Neuron (in vitro differentiated cells): Measurements from ENCODE around the gene CTAGE1.

Experiments used
- H2AFZ ChIP-seq: one replicate; pipeline ENCODE4 v1.6.1; 2013; ENCODE audit warnings: low read depth, mild to moderate bottlenecking, inconsistent platforms, low read length, moderate library complexity
- H3K27me3 ChIP-seq: one replicate; pipeline ENCODE4 v1.6.1; 2013; ENCODE audit warnings: low read length; ENCODE audit not compliant: insufficient read depth
- H3K36me3 ChIP-seq: one replicate; pipeline ENCODE4 v1.6.1; 2013; ENCODE audit warnings: low read length; ENCODE audit not compliant: insufficient read depth
- H3K4me1 ChIP-seq: one replicate; pipeline ENCODE4 v1.6.1; 2013; ENCODE audit warnings: low read length; ENCODE audit not compliant: insufficient read depth
- H3K4me3 ChIP-seq: 2 replicates; pipeline ENCODE4 v1.5.1; 2013; ENCODE audit warnings: mild to moderate bottlenecking, low read length, moderate library complexity
- H3K9me3 ChIP-seq: one replicate; pipeline ENCODE4 v1.6.1; 2013; ENCODE audit warnings: low read length

The CTAGE1 gene

DNA sequence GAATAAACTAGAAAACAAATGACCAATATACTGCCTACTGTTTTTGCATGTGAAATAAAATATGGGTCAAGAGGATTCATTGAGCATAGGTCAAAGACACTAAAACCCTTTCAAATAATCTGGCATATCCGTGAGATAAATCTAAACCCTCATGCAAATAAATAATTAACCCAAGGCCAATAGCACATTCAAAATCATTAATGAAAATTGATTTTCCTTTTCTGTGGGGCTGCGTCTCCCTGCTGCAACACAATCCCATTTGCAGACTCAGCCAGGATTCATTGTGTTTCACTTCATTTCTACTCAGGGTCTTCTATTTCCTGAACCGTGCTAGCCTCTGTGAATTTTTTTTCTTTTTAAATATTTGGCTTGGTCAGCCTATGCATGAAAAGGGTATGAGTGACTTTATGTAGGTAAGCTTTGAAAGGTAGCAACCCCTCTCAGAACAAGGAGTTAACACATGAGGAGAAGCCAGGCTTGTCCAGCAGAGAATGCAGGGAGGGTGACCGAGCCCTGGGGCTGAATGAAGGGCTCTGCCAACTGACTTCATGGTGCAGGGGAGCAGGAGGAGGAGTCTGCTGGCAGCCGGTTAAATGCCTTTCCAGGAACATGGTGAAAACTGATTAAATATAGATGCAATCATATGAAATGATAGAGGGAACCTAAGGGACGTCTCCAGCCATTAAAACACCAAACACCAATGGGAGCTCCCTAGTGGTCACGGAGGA, 10.3 kb upstream of the CTAGE1 start:
- Histone ChIP-seq H3K27me3 (no peaks in the 10 kb centered on the region), H2AFZ (no peak overlapping the region), H3K36me3 (no peaks in the 10 kb centered on the region), H3K4me1 (no peaks in the 10 kb centered on the region), H3K4me3 (no peak overlapping the region), H3K9me3 (no peaks in the 10 kb centered on the region)

DNA sequence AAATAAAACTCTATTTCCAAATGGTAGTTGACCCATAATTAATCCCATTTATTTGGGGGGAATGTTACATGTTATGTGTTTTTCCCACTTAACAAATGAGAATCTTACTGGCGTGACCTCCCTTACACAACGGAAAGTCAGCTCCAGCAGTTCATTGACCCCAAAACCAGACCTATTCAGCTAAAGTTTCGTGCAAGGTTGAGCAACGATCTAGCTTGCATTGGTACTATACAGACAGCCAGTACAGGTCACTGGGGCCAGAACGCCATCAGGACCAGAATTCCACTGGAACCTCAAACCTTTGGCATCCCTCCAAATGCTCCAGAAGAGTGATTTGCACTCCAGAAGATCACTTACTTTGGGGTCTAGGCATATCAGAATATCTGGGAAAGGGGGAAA, 6.8 kb upstream of the CTAGE1 start:
- H3K27me3 ChIP-seq: no peaks in the 10 kb centered on the region
- no peaks in the 10 kb centered on the region for H3K4me1 ChIP-seq
- no peak overlapping the region for H2AFZ ChIP-seq
- H3K36me3 ChIP-seq: no peaks in the 10 kb centered on the region
- H3K4me3 ChIP-seq: no peak overlapping the region
- H3K9me3 ChIP-seq: no peaks in the 10 kb centered on the region

GRCh38 chr18:22423878-22424564, 6.3 kb upstream of the CTAGE1 start:
- no peaks in the 10 kb centered on the region for H3K36me3 ChIP-seq
- no peaks in the 10 kb centered on the region for H3K9me3 ChIP-seq
- no peaks in the 10 kb centered on the region for H3K27me3 ChIP-seq
- H2AFZ ChIP-seq: no peak overlapping the region
- H3K4me1 ChIP-seq: no peaks in the 10 kb centered on the region
- H3K4me3 ChIP-seq: no peak overlapping the region

- H3K4me3 ChIP-seq: no peak overlapping the region
- H3K4me1 ChIP-seq: no peaks in the 10 kb centered on the region
- H3K27me3 ChIP-seq: no peaks in the 10 kb centered on the region
- no peaks in the 10 kb centered on the region for H3K36me3 ChIP-seq
- H3K9me3 ChIP-seq: no peaks in the 10 kb centered on the region
- H2AFZ ChIP-seq: no peak overlapping the region
These were observed 5.3 kb upstream of the CTAGE1 start for GRCh38 chr18:22422909-22423548.

DNA sequence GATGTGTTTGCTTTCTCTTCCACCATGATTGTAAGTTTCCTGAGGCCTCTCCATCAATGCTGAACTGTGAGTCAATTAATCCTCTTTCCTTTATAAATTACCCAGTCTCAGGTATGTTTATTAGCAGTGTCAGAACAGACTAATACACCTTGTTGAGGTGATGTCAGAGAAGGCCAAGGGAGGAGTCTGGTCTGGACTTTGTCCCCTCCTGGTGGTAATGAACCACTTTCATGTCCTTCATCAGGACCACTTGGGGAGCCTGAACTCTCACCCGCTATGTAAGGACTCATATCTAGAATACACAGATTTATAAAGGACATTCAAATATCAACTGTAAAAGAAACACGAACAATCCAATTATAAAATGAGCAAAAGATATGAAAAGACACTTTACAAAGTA, 2.9 kb upstream of the CTAGE1 start:
- H3K27me3 ChIP-seq: no peaks in the 10 kb centered on the region
- H3K36me3 ChIP-seq: no peaks in the 10 kb centered on the region
- no peaks in the 10 kb centered on the region for H3K4me1 ChIP-seq
- no peak overlapping the region for H3K4me3 ChIP-seq
- H3K9me3 ChIP-seq: no peaks in the 10 kb centered on the region
- no peak overlapping the region for H2AFZ ChIP-seq

- Histone ChIP-seq H2AFZ (no peak overlapping the region), H3K9me3 (no peaks in the 10 kb centered on the region), H3K36me3 (no peaks in the 10 kb centered on the region), H3K4me1 (no peaks in the 10 kb centered on the region), H3K27me3 (no peaks in the 10 kb centered on the region), H3K4me3 (no peak overlapping the region)
These were observed 5.4 kb downstream of the CTAGE1 start for GRCh38 chr18:22412176-22412911.

- Histone ChIP-seq H2AFZ (no peak overlapping the region), H3K36me3 (no peaks in the 10 kb centered on the region), H3K27me3 (no peaks in the 10 kb centered on the region), H3K9me3 (no peaks in the 10 kb centered on the region), H3K4me3 (no peak overlapping the region), H3K4me1 (no peaks in the 10 kb centered on the region)
These were observed 6.3 kb downstream of the CTAGE1 start for GRCh38 chr18:22411446-22411845.

- no peaks in the 10 kb centered on the region for H3K36me3 ChIP-seq
- H3K4me1 ChIP-seq: no peaks in the 10 kb centered on the region
- H2AFZ ChIP-seq: no peak overlapping the region
- H3K9me3 ChIP-seq: no peaks in the 10 kb centered on the region
- H3K27me3 ChIP-seq: no peaks in the 10 kb centered on the region
- no peak overlapping the region for H3K4me3 ChIP-seq
These were observed 7.6 kb downstream of the CTAGE1 start for GRCh38 chr18:22410126-22410525.

- no peak overlapping the region for H2AFZ ChIP-seq
- H3K27me3 ChIP-seq: no peaks in the 10 kb centered on the region
- H3K36me3 ChIP-seq: no peaks in the 10 kb centered on the region
- H3K4me1 ChIP-seq: no peaks in the 10 kb centered on the region
- no peak overlapping the region for H3K4me3 ChIP-seq
- H3K9me3 ChIP-seq: no peaks in the 10 kb centered on the region
These were observed 8.3 kb downstream of the CTAGE1 start for GRCh38 chr18:22409445-22409844.

GRCh38 chr18:22408059-22408458, 9.7 kb downstream of the CTAGE1 start:
- Histone ChIP-seq H3K4me3 (no peak overlapping the region), H2AFZ (no peak overlapping the region), H3K4me1 (no peaks in the 10 kb centered on the region), H3K9me3 (no peaks in the 10 kb centered on the region), H3K27me3 (no peaks in the 10 kb centered on the region), H3K36me3 (no peaks in the 10 kb centered on the region)

GRCh38 chr18:22405142-22405541, 12.6 kb downstream of the CTAGE1 start:
- H3K4me1 ChIP-seq: no peaks in the 10 kb centered on the region
- no peak overlapping the region for H2AFZ ChIP-seq
- no peak overlapping the region for H3K4me3 ChIP-seq
- H3K9me3 ChIP-seq: no peaks in the 10 kb centered on the region
- H3K27me3 ChIP-seq: no peaks in the 10 kb centered on the region
- no peaks in the 10 kb centered on the region for H3K36me3 ChIP-seq

DNA sequence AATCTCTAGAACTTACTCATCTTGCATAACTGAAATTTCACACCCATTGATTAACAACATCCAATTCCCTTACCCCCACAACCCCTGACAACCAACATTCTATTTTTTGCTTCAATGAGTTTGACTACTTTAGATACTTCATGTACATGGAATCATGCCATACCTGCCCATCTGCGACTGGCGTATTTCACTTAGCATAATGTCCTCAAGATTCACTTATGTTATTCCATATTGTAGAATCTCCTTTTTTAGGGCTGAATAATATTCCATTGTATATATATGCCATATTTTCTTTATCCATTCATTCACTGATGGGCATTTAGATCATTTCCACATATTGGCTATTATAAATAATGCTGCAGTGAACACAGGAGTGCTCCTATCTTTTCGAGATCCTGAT, 13.8 kb downstream of the CTAGE1 start:
- Histone ChIP-seq H3K4me3 (no peak overlapping the region), H2AFZ (no peak overlapping the region), H3K9me3 (no peaks in the 10 kb centered on the region), H3K4me1 (no peaks in the 10 kb centered on the region), H3K27me3 (no peaks in the 10 kb centered on the region), H3K36me3 (no peaks in the 10 kb centered on the region)

GRCh38 chr18:22399949-22400348, 17.8 kb downstream of the CTAGE1 start:
- H2AFZ ChIP-seq: no peak overlapping the region
- H3K4me3 ChIP-seq: no peak overlapping the region
- H3K36me3 ChIP-seq: no peaks in the 10 kb centered on the region
- no peaks in the 10 kb centered on the region for H3K27me3 ChIP-seq
- no peaks in the 10 kb centered on the region for H3K9me3 ChIP-seq
- H3K4me1 ChIP-seq: no peaks in the 10 kb centered on the region
